ENCODE data around the gene XKR3. TPM values are rescaled to one million over a fixed set of nuclear protein-coding genes. Genes with fewer than 3 reads are reported as not detected.

The XKR3 gene
- total RNA-seq = not detected in 2 replicates

GRCh38 chr22:16824716-16825687 is at the start of gene XKR3:
Gene XKR3, minus strand, starts transcription at chr22:16825411. Its CDS starts 17,338 bp downstream, at chr22:16808073.

Other genes starting within 250 kb of the XKR3 start
- not detected in 2 replicates for gene CCT8L2, start 232.6 kb downstream of the XKR3 start, total RNA-seq
- not detected in 2 replicates for gene GAB4, start 182.8 kb upstream of the XKR3 start, total RNA-seq

All from smooth muscle cell of bladder (primary cell).